Spleen (tissue), 11 donors: ENCODE data around the gene GOLT1A. TPM values are rescaled to one million over a fixed set of nuclear protein-coding genes. Genes with fewer than 3 reads are reported as not detected.

Experiments
- DNase-seq: peaks from one replicate; pipeline ENCODE4 v3.0.0-alpha.2; 2020
- H3K27ac ChIP-seq, 8 donors: fragments of 200-600 bp; sonication (generic) in 7 of 8; 1 replicate in 4 of 8; 2 replicates in 4 of 8; pipeline versions ENCODE4 v1.5.0 to v1.8.0; 2016 to 2021; ENCODE audit warnings: inconsistent platforms in 4 of 8, mild to moderate bottlenecking in 4 of 8, moderate library complexity in 1 of 8
- H3K27me3 ChIP-seq, 7 donors: fragments of 200-600 bp; sonication (generic) in 6 of 7; replicated peaks in 1 of 7; 1 replicate in 4 of 7; 2 replicates in 3 of 7; pipeline versions ENCODE4 v1.5.0 to v1.8.0; 2016 to 2021; ENCODE audit warnings: inconsistent platforms in 3 of 7, mild to moderate bottlenecking in 1 of 7
- H3K36me3 ChIP-seq, 6 donors: fragments of 200-600 bp; sonication (generic) in 5 of 6; 1 replicate in 4 of 6; 2 replicates in 2 of 6; pipeline versions ENCODE4 v1.5.0 to v1.8.0; 2016 to 2021; ENCODE audit warnings: inconsistent platforms in 2 of 6
- H3K4me1 ChIP-seq, 6 donors: fragments of 200-600 bp; sonication (generic) in 5 of 6; 1 replicate in 3 of 6; 2 replicates in 3 of 6; pipeline versions ENCODE4 v1.5.0 to v1.8.0; 2016 to 2021; ENCODE audit warnings: inconsistent platforms in 3 of 6
- H3K4me3 ChIP-seq, 8 donors: fragments of 200-600 bp; sonication (generic) in 7 of 8; 1 replicate in 4 of 8; 2 replicates in 4 of 8; pipeline versions ENCODE4 v1.5.0 to v1.8.0; 2016 to 2021; ENCODE audit warnings: inconsistent platforms in 4 of 8, mild to moderate bottlenecking in 4 of 8, moderate library complexity in 2 of 8
- H3K9me3 ChIP-seq, 8 donors: fragments of 200-600 bp; sonication (generic) in 7 of 8; 1 replicate in 4 of 8; 2 replicates in 4 of 8; pipeline versions ENCODE4 v1.5.0 to v1.8.0; 2016 to 2021; ENCODE audit warnings: inconsistent platforms in 4 of 8
- CTCF ChIP-seq, 11 experiments: fragments of 200-600 bp in 7 of 11; fragments of 450-650 bp in 4 of 11; sonication (generic) in 4 of 11; IDR thresholded peaks in 8 of 11; conservative IDR thresholded peaks in 3 of 11; 1 replicate in 7 of 11; 2 replicates in 4 of 11; pipeline versions ENCODE4 v1.4.0 to v1.8.0; 2016 to 2021; ENCODE audit warnings: antibody characterized with exemption in 11 of 11, inconsistent platforms in 4 of 11, mild to moderate bottlenecking in 1 of 11
- POLR2A ChIP-seq, 3 donors: fragments of 450-650 bp; IDR thresholded peaks; one replicate each; pipeline ENCODE4 v1.5.1; 2017; ENCODE audit warnings: antibody characterized with exemption in 3 of 3, mild to moderate bottlenecking in 1 of 3
- POLR2AphosphoS5 ChIP-seq, 3 donors: sonication (generic); formaldehyde crosslinking; IDR thresholded peaks; one replicate each; pipeline ENCODE4 v1.5.1; 2017; ENCODE audit warnings: antibody characterized with exemption in 3 of 3
- WGBS, 5 donors: extraction: QIAGEN DNeasy Blood & Tissue Kit in 3 of 5; methylation state at CpG; one replicate each; pipeline versions ENCODE4 v1.1.5 to v1.1.7; 2013 to 2018; 5-methylcytosine and 5-hydroxymethylcytosine counted together
- intact Hi-C: fragments of 100-400 bp; cut with DNase I; formaldehyde crosslinking; loops from one replicate; pipeline ENCODE4 v1.15.0; 2023; ENCODE audit warnings: low total_unique reads
- polyA plus RNA-seq, 3 donors: library from polyadenylated mRNA; stranded (reverse); fragments of 200-250 nt; gene quantifications; one replicate each; pipeline ENCODE4 v1.2.1, GENCODE V29; 2013
- total RNA-seq, 7 donors: library from RNA; depleted of rRNA in 3 of 7; stranded (reverse); fragments of >200 nt in 3 of 7; fragmentation: NEBNext Ultra II Directional in 4 of 7; extraction: Animal tissue kit (Norgen Biotek cat#: 25700) in 4 of 7; gene quantifications; one replicate each; pipeline versions ENCODE4 v1.1.0 to v1.2.1, GENCODE V29; 2016 to 2021
- donor health status: healthy with polysubstance abuse.
- donor health status: DM: no; HTN: no; CAD: no; lungs with moderate emphysema.
- donor health status: DM: no; HTN: no; CAD: no.
- donor health status: Bipolar disorder and iron deficiency.
- donor health status: healthy.
- donor health status: DM: no; HTN: no; CAD: no.
- donor health status: DM: yes; HTN: yes; CAD: no.

The GOLT1A gene
- total and polyA plus RNA-seq, 10 donors = 0.13 to 0.24 TPM; not detected in 8

GRCh38 chr1:204221271-204221670 is 7.5 kb upstream of the GOLT1A start:
- no peak overlapping the region for H3K27ac ChIP-seq
- intact Hi-C loops = no loop called here
- H3K27me3 ChIP-seq = no peaks in the 10 kb centered on the region
- H3K9me3 ChIP-seq = no peaks in the 10 kb centered on the region
- H3K36me3 ChIP-seq = no peaks in the 10 kb centered on the region
- TF ChIP-seq POLR2A (IDR thresholded peaks at IDR 0.05) (no peak), POLR2AphosphoS5 (IDR thresholded peaks at IDR 0.05) (no peak), CTCF (IDR thresholded peaks at IDR 0.05 in 8 of 11, conservative IDR thresholded peaks at IDR 0.05 in 3 of 11) (no peak)
- 87 to 92% (median 89%) methylated on average over 11 of the region's 11 CpGs for WGBS, 5 donors
- H3K4me3 ChIP-seq = no peak overlapping the region
- H3K4me1 ChIP-seq = peaks cover 0 to 8% (median 4%) of the 10 kb centered on the region in 6 donors
- no peak for DNase-seq

DNA sequence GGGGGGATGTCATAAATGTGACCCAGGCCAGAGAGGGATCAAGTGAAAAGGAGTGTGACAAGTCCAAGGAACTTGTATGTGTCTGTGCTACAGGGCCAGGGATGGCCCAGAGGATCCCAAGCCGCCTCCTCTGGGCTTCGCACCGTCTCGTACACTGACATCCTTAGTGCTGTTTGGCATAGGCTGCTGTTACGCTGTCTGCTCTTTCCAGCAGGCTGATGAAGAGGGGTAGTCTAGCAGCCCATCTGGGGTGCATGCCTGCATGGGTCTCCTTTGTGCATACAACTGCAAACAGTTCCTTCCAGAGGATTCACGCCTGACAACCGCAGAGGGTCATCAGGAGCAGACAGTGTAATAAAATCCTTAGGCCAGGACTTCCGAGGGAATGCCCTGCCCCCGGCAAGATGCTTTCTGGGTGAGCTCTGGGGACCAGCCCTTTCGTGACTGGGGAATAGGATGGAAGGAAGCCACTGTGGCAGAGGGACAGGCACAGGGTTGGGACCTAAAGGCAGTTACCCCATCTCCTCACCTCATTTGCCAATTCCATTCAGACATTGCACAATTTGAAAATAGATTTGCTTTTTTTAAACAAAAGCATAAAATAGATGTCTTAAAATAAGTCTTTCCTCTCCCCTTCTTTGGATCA is 6.3 kb upstream of the GOLT1A start:
- Histone ChIP-seq H3K4me3 (no peak overlapping the region), H3K36me3 (no peaks in the 10 kb centered on the region), H3K27ac (no peak overlapping the region), H3K4me1 (no peaks in the 10 kb centered on the region), H3K9me3 (no peaks in the 10 kb centered on the region), H3K27me3 (no peaks in the 10 kb centered on the region)
- 79 to 94% (median 90%) methylated on average over 9 to 10 of the region's 10 CpGs for WGBS, 5 donors
- intact Hi-C loops = no loop called here
- no peak for DNase-seq
- TF ChIP-seq CTCF (IDR thresholded peaks at IDR 0.05 in 8 of 11, conservative IDR thresholded peaks at IDR 0.05 in 3 of 11) (no peak), POLR2A (IDR thresholded peaks at IDR 0.05) (no peak), POLR2AphosphoS5 (IDR thresholded peaks at IDR 0.05) (no peak)

DNA sequence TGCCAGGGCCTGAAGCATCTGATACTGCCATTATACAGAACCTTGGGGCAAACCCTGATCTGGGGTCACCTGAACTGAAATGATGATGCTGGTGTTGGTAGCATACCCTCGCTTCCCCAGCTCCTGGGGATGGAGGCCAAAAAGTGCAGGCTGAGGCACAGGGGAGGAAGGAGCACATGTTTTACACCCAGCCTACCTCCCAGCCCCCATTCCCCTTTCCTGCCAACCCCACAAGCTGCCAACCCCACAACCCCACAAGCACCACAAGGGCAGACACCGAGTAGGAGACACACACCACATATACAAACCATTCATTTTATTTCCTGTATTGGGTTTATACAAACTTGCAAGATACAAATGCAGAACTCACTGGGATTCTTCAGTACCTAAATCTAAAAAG is 4.8 kb upstream of the GOLT1A start:
- intact Hi-C loops = no loop called here
- H3K9me3 ChIP-seq = no peaks in the 10 kb centered on the region
- TF ChIP-seq POLR2A (IDR thresholded peaks at IDR 0.05) = no peak
- no peak for TF ChIP-seq CTCF (IDR thresholded peaks at IDR 0.05 in 8 of 11, conservative IDR thresholded peaks at IDR 0.05 in 3 of 11)
- no peak for TF ChIP-seq POLR2AphosphoS5 (IDR thresholded peaks at IDR 0.05)
- no peaks in the 10 kb centered on the region for H3K36me3 ChIP-seq
- peaks cover 5 to 10% (median 8%) of the 10 kb centered on the region in 6 donors for H3K4me1 ChIP-seq
- H3K4me3 ChIP-seq = no peak overlapping the region
- peaks cover 0 to 10% (median 0%) of the 10 kb centered on the region in 7 donors for H3K27me3 ChIP-seq
- DNase-seq = no peak
- no peak overlapping the region for H3K27ac ChIP-seq
- WGBS, 5 donors = 42 to 54% (median 48%) methylated on average over 2 of the region's 2 CpGs

GRCh38 chr1:204217648-204218000 is 3.8 kb upstream of the GOLT1A start:
- intact Hi-C loops = no loop called here

More at GRCh38 chr1:204217648-204218000, 3.8 kb upstream of the GOLT1A start:
- DNase-seq = no peak
- TF ChIP-seq POLR2AphosphoS5 (IDR thresholded peaks at IDR 0.05) (no peak), CTCF (IDR thresholded peaks at IDR 0.05 in 8 of 11, conservative IDR thresholded peaks at IDR 0.05 in 3 of 11) (no peak), POLR2A (IDR thresholded peaks at IDR 0.05) (no peak)
- peaks cover 0 to 19% (median 0%) of the 10 kb centered on the region in 7 donors for H3K27me3 ChIP-seq
- no peaks in the 10 kb centered on the region for H3K9me3 ChIP-seq
- WGBS, 5 donors = 73 to 79% (median 78%) methylated on average over 4 of the region's 4 CpGs
- no peak overlapping the region for H3K4me3 ChIP-seq
- no peak overlapping the region for H3K27ac ChIP-seq
- peaks cover 5 to 12% (median 10%) of the 10 kb centered on the region in 6 donors for H3K4me1 ChIP-seq
- no peaks in the 10 kb centered on the region for H3K36me3 ChIP-seq
